Uterus (tissue), 2 donors: ENCODE measurements around the gene RIBC2.

ENCODE experiments used
- CTCF ChIP-seq, 4 experiments: fragments of 200-600 bp in 2 of 4; fragments of 450-650 bp in 2 of 4; sonication (generic) in 2 of 4; IDR thresholded peaks; one replicate each; pipeline ENCODE4 v1.5.1; 2016 to 2019; ENCODE audit warnings: antibody characterized with exemption in 4 of 4, mild to moderate bottlenecking in 2 of 4, moderate library complexity in 1 of 4
- POLR2A ChIP-seq, 2 donors: fragments of 450-650 bp; IDR thresholded peaks; one replicate each; pipeline ENCODE4 v1.6.1; 2016; ENCODE audit warnings: antibody characterized with exemption in 2 of 2, mild to moderate bottlenecking in 1 of 2, moderate library complexity in 1 of 2

- TF ChIP-seq POLR2A (IDR thresholded peaks at IDR 0.05) (no peak), CTCF (IDR thresholded peaks at IDR 0.05) (no peak)
These were observed 30.7 kb downstream of the RIBC2 start for GRCh38 chr22:45444168-45444567.
